Endothelial cell of umbilical vein (primary cell): ENCODE results near the gene PON2. TPM values are rescaled to one million over a fixed set of nuclear protein-coding genes. Genes with fewer than 3 reads are reported as not detected.

Experiments used
- BruUV-seq: library from RNA; stranded (reverse); fragments of 400-500 nt; replicated peaks from 2 replicates; lab custom pipeline; 2021; lab: Mats Ljungman, UMichigan
- CTCF ChIA-PET: fragments of 300-600, 350-600 bp; sonication (Branson Sonifier 250); formaldehyde crosslinking; loops from one replicate; lab custom pipeline; 2021; ENCODE audit warnings: antibody characterized with exemption, inconsistent platforms; lab: Charles Lee
- POLR2A ChIA-PET: fragments of 300-600, 350-600 bp; sonication (Branson Sonifier 250); formaldehyde crosslinking; loops from one replicate; lab custom pipeline; 2021; ENCODE audit warnings: antibody characterized with exemption, inconsistent platforms; lab: Charles Lee
- DNase-seq: peaks from one replicate; pipeline ENCODE4 v3.0.0-alpha.2; 2011; ENCODE audit warnings: low read depth, low spot score
- FAIRE-seq: peaks from 2 replicates; lab custom pipeline; 2011; peaks lifted over from hg19 to GRCh38; lab: Jason Lieb, UNC
- H2AFZ ChIP-seq: 2 replicates; pipeline ENCODE4 v1.6.0; 2012; ENCODE audit warnings: low read depth, low read length, control low read depth, inconsistent platforms
- H3K27ac ChIP-seq: 2 replicates; pipeline ENCODE4 v1.5.1; 2011; ENCODE audit warnings: low read depth, mild to moderate bottlenecking, control low read depth, low read length, moderate library complexity; ENCODE audit not compliant: insufficient read depth
- H3K27me3 ChIP-seq, 2 experiments: 2 replicates each; pipeline versions ENCODE4 v1.6.0 to v1.6.1; 2011; ENCODE audit warnings: low read length in 2 of 2, mixed read lengths in 1 of 2; ENCODE audit not compliant: control insufficient read depth in 2 of 2, insufficient read depth in 2 of 2
- H3K36me3 ChIP-seq, 2 experiments: 2 replicates in 1 of 2; 3 replicates in 1 of 2; pipeline ENCODE4 v1.5.1; 2011; ENCODE audit warnings: low read length in 2 of 2, mild to moderate bottlenecking in 1 of 2, moderate library complexity in 1 of 2; ENCODE audit not compliant: control insufficient read depth in 2 of 2, insufficient read depth in 2 of 2; ENCODE audit errors: extremely low read depth in 1 of 2
- H3K4me1 ChIP-seq: 3 replicates; pipeline ENCODE4 v1.5.1; 2011; ENCODE audit warnings: mild to moderate bottlenecking, low read length; ENCODE audit not compliant: control insufficient read depth, insufficient read depth; ENCODE audit errors: extremely low read depth
- H3K4me2 ChIP-seq: 2 replicates; pipeline ENCODE4 v1.6.1; 2011; ENCODE audit warnings: low read length, control low read depth, mixed read lengths; ENCODE audit not compliant: insufficient read depth
- H3K4me3 ChIP-seq, 3 experiments: fragments of 200-600 bp in 1 of 3; sonication (generic), shearing (Covaris generic) in 1 of 3; replicated peaks in 1 of 3; 2 replicates each; pipeline ENCODE4 v1.5.1; 2011 to 2016; ENCODE audit warnings: control low read depth in 3 of 3, low read length in 3 of 3, mild to moderate bottlenecking in 2 of 3, inconsistent platforms in 1 of 3, low read depth in 1 of 3, moderate library complexity in 1 of 3; ENCODE audit not compliant: insufficient read depth in 1 of 3
- H3K79me2 ChIP-seq: 2 replicates; pipeline ENCODE4 v1.6.0; 2012; ENCODE audit warnings: low read length, inconsistent platforms; ENCODE audit not compliant: control insufficient read depth, insufficient read depth
- H3K9ac ChIP-seq: replicated peaks from 2 replicates; pipeline ENCODE3; 2011; ENCODE audit warnings: low read length, control low read depth; ENCODE audit not compliant: insufficient read depth; ENCODE audit errors: extremely low read depth
- H3K9me1 ChIP-seq: replicated peaks from 3 replicates; pipeline ENCODE4 v1.6.0; 2011; ENCODE audit warnings: mild to moderate bottlenecking, low read length; ENCODE audit not compliant: control insufficient read depth, insufficient read depth; ENCODE audit errors: extremely low read depth
- H3K9me3 ChIP-seq: replicated peaks from 2 replicates; pipeline ENCODE4 v1.5.1; 2012; ENCODE audit warnings: low read length, inconsistent platforms; ENCODE audit not compliant: control insufficient read depth, insufficient read depth
- H4K20me1 ChIP-seq: replicated peaks from 2 replicates; pipeline ENCODE3; 2011; ENCODE audit warnings: mild to moderate bottlenecking, low read length; ENCODE audit not compliant: control insufficient read depth, insufficient read depth; ENCODE audit errors: extremely low read depth
- CTCF ChIP-seq, 2 donors: IDR thresholded peaks; 1 replicate in 1 of 2; 2 replicates in 1 of 2; pipeline ENCODE4 v1.5.1; 2011; ENCODE audit warnings: low read length in 2 of 2, mild to moderate bottlenecking in 2 of 2, moderate library complexity in 2 of 2, control low read depth in 1 of 2, inconsistent platforms in 1 of 2, low read depth in 1 of 2; ENCODE audit not compliant: insufficient read depth in 1 of 2; ENCODE audit errors: extremely low read depth in 1 of 2
- EZH2 ChIP-seq: IDR thresholded peaks from 2 replicates; pipeline ENCODE4 v1.6.1; 2012; ENCODE audit warnings: borderline replicate concordance, low read depth, mild to moderate bottlenecking, moderate library complexity, low read length, inconsistent platforms; ENCODE audit not compliant: severe bottlenecking
- FOS ChIP-seq: IDR thresholded peaks from 2 replicates; pipeline ENCODE4 v1.6.1; 2011; ENCODE audit warnings: mild to moderate bottlenecking, low read length, moderate library complexity, borderline replicate concordance; ENCODE audit not compliant: insufficient read depth
- GATA2 ChIP-seq: IDR thresholded peaks from 2 replicates; pipeline ENCODE4 v1.7.0; 2011; ENCODE audit warnings: low read depth, mild to moderate bottlenecking, moderate library complexity, mixed read lengths, low read length; ENCODE audit not compliant: insufficient read length, insufficient read depth
- JUN ChIP-seq: IDR thresholded peaks from 2 replicates; pipeline ENCODE4 v1.6.1; 2011; ENCODE audit warnings: borderline replicate concordance, low read depth; ENCODE audit not compliant: insufficient read length, insufficient read depth
- MYC ChIP-seq: IDR thresholded peaks from one replicate; pipeline ENCODE4 v1.6.1; 2011; ENCODE audit warnings: mild to moderate bottlenecking, low read depth, low read length
- POLR2A ChIP-seq: IDR thresholded peaks from 2 replicates; pipeline ENCODE4 v1.6.1; 2012; ENCODE audit warnings: low read depth, mild to moderate bottlenecking, control low read depth, low read length
- dilution Hi-C: fragments of 300-500 bp; cut with MboI; formaldehyde crosslinking; loops from one replicate; pipeline ENCODE4 v1.15.0; 2019; ENCODE audit warnings: low sequenced_read_pairs; ENCODE audit not compliant: extremely low pct_ligation_motif_present
- intact Hi-C: fragments of 100-400 bp; cut with micrococcal nuclease; formaldehyde crosslinking; loops from one replicate; pipeline ENCODE4 v1.10.0; 2022
- polyA plus RNA-seq, 4 experiments: library from polyadenylated mRNA; depleted of rRNA in 3 of 4; stranded (reverse) in 3 of 4; unstranded in 1 of 4; fragments of >200 nt; gene quantifications; 2 replicates each; pipeline versions ENCODE4 v1.2.1 to v1.2.3, GENCODE V29; 2011 to 2012; ENCODE audit warnings: missing spikeins in 1 of 4
- total RNA-seq: library from RNA; stranded (reverse); gene quantifications from 2 replicates; pipeline ENCODE4 v1.2.3, GENCODE V29; 2021

Gene PON2
- total and polyA plus RNA-seq, 2 donors (not counting 3 experiments of a cell fraction or from before 2014, with no cell fraction given), result 110 to 125 TPM

DNA sequence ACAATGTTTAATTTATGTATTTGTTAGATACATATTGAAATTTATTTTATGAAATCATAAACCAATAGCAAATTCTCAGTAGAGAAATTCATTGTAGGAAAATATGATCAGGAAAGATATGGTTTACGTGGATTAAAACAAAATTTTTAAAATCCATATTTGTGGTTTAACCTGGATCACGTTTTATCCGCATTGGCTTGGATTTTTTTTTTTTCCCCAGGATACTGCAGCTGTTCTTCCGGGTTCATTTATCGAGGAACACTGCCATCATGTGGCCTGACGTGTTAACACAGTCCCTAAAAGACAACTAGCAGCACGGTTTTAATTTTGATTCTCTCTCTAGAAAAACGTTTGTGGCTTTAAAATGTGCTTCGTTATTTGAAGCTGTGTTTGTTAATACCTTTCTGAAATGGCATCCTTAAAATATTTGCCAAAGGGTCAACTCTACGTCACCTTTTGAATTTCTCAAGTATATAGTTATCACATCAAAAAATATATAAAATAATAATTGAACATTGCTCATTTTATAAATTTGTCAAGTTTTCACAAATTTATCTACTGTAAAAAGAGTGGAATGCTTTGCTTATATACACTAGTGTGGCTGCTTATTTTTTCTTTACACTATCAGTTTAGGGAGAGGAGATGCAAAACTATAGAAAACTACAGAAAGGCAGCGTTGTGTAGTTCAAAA lies 42.2 kb upstream of the PON2 start:
- CTCF ChIA-PET, result interaction anchor here (0.6 to 8.0 kb wide), 66 partner anchors 9 to 1188 kb away, joined by 3 to 131 read pairs (median 4); partner anchors contain the start of genes ASB4, PON2, PON3 and SGCE
- peak; percentile 68 for DNase-seq
- intact Hi-C loops, result loop anchor here (1.0 to 5.0 kb wide), 9 partner anchors 80 to 1028 kb away; partner anchors contain the start of genes PON3, PPP1R9A and SGCE

More for the DNA sequence above, 42.2 kb upstream of the PON2 start:
- Histone ChIP-seq H3K9me3 (no peaks in the 10 kb centered on the region), H2AFZ (no peak overlapping the region), H3K4me3 (no peak overlapping the region), H4K20me1 (no peaks in the 10 kb centered on the region), H3K27me3 (peaks cover 2 to 6% of the 10 kb centered on the region in 2 experiments), H3K4me1 (no peaks in the 10 kb centered on the region), H3K36me3 (no peaks in the 10 kb centered on the region), H3K4me2 (no peak overlapping the region), H3K79me2 (no peaks in the 10 kb centered on the region), H3K9me1 (no peaks in the 10 kb centered on the region), H3K9ac (no peak overlapping the region), H3K27ac (no peak overlapping the region)
- POLR2A ChIA-PET, result no interaction called here
- no TSS peak for BruUV-seq
- TF ChIP-seq GATA2 (no peak), MYC (no peak), CTCF (IDR thresholded peaks at IDR 0.05; ENCODE audit: extremely low read depth in 1 of 2, insufficient read depth in 1 of 2, low read depth in 1 of 2, low read length in 2 of 2) (peak; percentile 59 to 67), EZH2 (no peak), JUN (no peak), POLR2A (no peak), FOS (no peak)
- dilution Hi-C loops, result no loop called here
- FAIRE-seq, result peak; percentile 93
